ENCODE measurements around the gene C5orf63. TPM values are rescaled to one million over a fixed set of nuclear protein-coding genes. Genes with fewer than 3 reads are reported as not detected.

C5orf63 gene
- total and polyA plus RNA-seq, 2 experiments from 2014 or later, result 6.8 to 10.5 TPM

DNA sequence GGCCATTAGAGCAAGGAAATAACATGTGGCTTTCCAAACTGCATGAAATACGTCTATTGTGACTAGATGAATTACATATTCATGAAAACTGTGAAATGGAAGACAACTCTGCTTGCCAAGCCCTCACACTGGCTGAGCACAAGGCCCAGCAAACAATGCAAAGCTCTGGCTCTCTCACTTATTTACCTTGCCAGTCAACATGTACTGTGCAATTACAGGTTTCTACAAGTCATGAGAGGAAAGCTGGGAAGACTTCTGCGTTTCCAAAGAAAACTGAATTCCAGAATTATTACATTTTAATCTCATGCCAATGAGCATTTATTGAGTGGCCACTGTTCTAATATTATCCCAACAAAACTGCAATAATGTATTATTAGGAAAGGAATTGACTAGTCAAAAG lies 12.1 kb upstream of the C5orf63 start:
- no peaks in the 10 kb centered on the region for H4K20me1 ChIP-seq (replicated peaks; ENCODE audit: insufficient read depth)
- TF ChIP-seq STAT1 (IDR thresholded peaks at IDR 0.05; ENCODE audit: unreplicated experiment) (no peak), CREB1 (CRISPR knock-in tag; IDR thresholded peaks at IDR 0.05; ENCODE audit: low read depth) (no peak), JUNB (IDR thresholded peaks at IDR 0.05; ENCODE audit: unreplicated experiment) (no peak), EZH2 (IDR thresholded peaks at IDR 0.05; ENCODE audit: low read depth, unreplicated experiment) (no peak), ZNF114 (CRISPR knock-in tag; IDR thresholded peaks at IDR 0.05) (no peak), ZNF331 (CRISPR knock-in tag; IDR thresholded peaks at IDR 0.05; ENCODE audit: low read depth) (no peak), EZH2phosphoT487 (IDR thresholded peaks at IDR 0.05; ENCODE audit: unreplicated experiment) (no peak), REST (IDR thresholded peaks at IDR 0.05; ENCODE audit: unreplicated experiment) (no peak), ZNF462 (CRISPR knock-in tag; IDR thresholded peaks at IDR 0.05) (no peak), POLR2AphosphoS5 (IDR thresholded peaks at IDR 0.05; ENCODE audit: low read depth) (no peak), NANOG (IDR thresholded peaks at IDR 0.05; ENCODE audit: borderline replicate concordance) (no peak), ETS1 (IDR thresholded peaks at IDR 0.05) (no peak)
- TF ChIP-seq, protein P1, sequence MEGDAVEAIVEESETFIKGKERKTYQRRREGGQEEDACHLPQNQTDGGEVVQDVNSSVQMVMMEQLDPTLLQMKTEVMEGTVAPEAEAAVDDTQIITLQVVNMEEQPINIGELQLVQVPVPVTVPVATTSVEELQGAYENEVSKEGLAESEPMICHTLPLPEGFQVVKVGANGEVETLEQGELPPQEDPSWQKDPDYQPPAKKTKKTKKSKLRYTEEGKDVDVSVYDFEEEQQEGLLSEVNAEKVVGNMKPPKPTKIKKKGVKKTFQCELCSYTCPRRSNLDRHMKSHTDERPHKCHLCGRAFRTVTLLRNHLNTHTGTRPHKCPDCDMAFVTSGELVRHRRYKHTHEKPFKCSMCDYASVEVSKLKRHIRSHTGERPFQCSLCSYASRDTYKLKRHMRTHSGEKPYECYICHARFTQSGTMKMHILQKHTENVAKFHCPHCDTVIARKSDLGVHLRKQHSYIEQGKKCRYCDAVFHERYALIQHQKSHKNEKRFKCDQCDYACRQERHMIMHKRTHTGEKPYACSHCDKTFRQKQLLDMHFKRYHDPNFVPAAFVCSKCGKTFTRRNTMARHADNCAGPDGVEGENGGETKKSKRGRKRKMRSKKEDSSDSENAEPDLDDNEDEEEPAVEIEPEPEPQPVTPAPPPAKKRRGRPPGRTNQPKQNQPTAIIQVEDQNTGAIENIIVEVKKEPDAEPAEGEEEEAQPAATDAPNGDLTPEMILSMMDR (conservative IDR thresholded peaks at IDR 0.05; ENCODE audit: low read depth in 2 of 2), result no peak
- H3K36me3 ChIP-seq (ENCODE audit: insufficient read depth), result no peaks in the 10 kb centered on the region
- no peaks in the 10 kb centered on the region for H3K27me3 Mint-ChIP-seq (ENCODE audit: insufficient read depth, low read depth, poor library complexity)
- peaks cover 25% of the 10 kb centered on the region for H3K4me1 Mint-ChIP-seq
- H3K27ac ChIP-seq (ENCODE audit: low read depth), result no peak overlapping the region
- no peak overlapping the region for H3K27ac Mint-ChIP-seq
- H3K4me2 ChIP-seq, result no peak overlapping the region
- H3K27me3 ChIP-seq (ENCODE audit: insufficient read depth), result no peaks in the 10 kb centered on the region
- DNase-seq (ENCODE audit: low spot score) (no peak), ATAC-seq (no peak)
- no peaks in the 10 kb centered on the region for H3F3A ChIP-seq (replicated peaks; ENCODE audit: low read depth)
- no peaks in the 10 kb centered on the region for H3K9me3 Mint-ChIP-seq
- no peak overlapping the region for H3K4me3 Mint-ChIP-seq
- peak overlapping the region; percentile 90; the same call in 1 of the 2 replicates for H2AFZ ChIP-seq
- H3K79me2 ChIP-seq (replicated peaks; ENCODE audit: insufficient read depth), result no peaks in the 10 kb centered on the region
- no peaks in the 10 kb centered on the region for H3K9me2 ChIP-seq (ENCODE audit: insufficient read depth)
- peaks cover 27% of the 10 kb centered on the region for H3K4me1 ChIP-seq (ENCODE audit: insufficient read depth)
- no peak overlapping the region for H3K4me3 ChIP-seq
- H3K36me3 Mint-ChIP-seq (ENCODE audit: low read depth), result 0 out of 3 replicates have a peak, but pooled peaks cover 2% of the 10 kb centered on the region
